A673 (cell line): ENCODE measurements around the gene RIC1.

Experiments
- CTCF ChIP-seq: fragments of 300-800, 200-600 bp; sonication (generic); conservative IDR thresholded peaks from 2 replicates; pipeline ENCODE4 v1.5.1; 2017; ENCODE audit warnings: low read depth, mild to moderate bottlenecking, antibody characterized with exemption, low read length, moderate library complexity, mixed read lengths
- EZH2 ChIP-seq: fragments of 200-600 bp; sonication (generic); IDR thresholded peaks from 2 replicates; pipeline ENCODE4 v1.6.1; 2017; ENCODE audit warnings: borderline replicate concordance, low read depth, mild to moderate bottlenecking, mixed read lengths, antibody characterized with exemption, low read length; ENCODE audit not compliant: poor library complexity, severe bottlenecking

GRCh38 chr9:5670079-5670478 lies 41.2 kb downstream of the RIC1 start:
- TF ChIP-seq CTCF (no peak), EZH2 (no peak)
